OCI-LY3 (cell line): ENCODE measurements around the gene CASP14.

ENCODE experiments used
- EZH2phosphoT487 ChIP-seq: fragments of 200-600 bp; shearing (Covaris generic); IDR thresholded peaks from 2 replicates; pipeline ENCODE4 v1.6.1; 2018; ENCODE audit warnings: antibody characterized with exemption, mixed run types, low read depth
- TF ChIP-seq, protein P1 (sequence below): fragments of 200-600, 300-600 bp; sonication (generic); IDR thresholded peaks from 2 replicates; pipeline ENCODE4 v1.5.1; 2014; ENCODE audit warnings: antibody characterized with exemption, low read length, low read depth

DNA sequence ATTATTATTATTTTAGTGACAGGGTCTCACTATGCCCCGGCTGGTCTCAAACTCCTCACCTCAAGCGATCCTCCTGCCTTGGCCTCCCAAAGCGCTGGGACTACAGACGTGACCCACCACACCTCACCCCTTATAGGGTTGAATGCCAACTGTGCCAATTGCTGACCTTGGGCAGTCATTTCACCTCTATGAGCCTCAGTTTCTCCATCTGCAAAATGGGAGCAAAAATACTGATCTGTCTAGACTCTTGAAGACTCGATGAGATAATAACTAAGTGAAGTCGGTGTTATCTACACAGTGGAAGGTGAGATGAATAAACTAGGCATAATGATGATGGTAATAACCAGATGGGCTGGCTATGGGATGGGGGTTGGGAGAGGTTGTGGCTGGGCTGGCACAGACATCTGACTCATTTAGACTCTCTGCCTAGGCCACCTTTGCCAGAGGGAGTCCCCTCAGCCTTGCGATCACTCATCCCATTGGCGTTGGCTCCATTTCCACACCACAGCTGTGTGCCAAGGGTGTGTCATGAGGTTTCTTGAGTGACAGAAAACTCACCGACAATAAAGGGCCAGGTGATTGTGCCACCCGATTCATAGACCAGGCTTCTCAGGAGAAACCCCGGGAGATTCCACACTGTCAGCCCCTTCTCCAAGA is at the start of gene CASP14:
- TF ChIP-seq, protein P1, sequence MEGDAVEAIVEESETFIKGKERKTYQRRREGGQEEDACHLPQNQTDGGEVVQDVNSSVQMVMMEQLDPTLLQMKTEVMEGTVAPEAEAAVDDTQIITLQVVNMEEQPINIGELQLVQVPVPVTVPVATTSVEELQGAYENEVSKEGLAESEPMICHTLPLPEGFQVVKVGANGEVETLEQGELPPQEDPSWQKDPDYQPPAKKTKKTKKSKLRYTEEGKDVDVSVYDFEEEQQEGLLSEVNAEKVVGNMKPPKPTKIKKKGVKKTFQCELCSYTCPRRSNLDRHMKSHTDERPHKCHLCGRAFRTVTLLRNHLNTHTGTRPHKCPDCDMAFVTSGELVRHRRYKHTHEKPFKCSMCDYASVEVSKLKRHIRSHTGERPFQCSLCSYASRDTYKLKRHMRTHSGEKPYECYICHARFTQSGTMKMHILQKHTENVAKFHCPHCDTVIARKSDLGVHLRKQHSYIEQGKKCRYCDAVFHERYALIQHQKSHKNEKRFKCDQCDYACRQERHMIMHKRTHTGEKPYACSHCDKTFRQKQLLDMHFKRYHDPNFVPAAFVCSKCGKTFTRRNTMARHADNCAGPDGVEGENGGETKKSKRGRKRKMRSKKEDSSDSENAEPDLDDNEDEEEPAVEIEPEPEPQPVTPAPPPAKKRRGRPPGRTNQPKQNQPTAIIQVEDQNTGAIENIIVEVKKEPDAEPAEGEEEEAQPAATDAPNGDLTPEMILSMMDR: no peak
- no peak for TF ChIP-seq EZH2phosphoT487
